Body of pancreas (tissue), 4 donors: Measurements from ENCODE around the gene MAD1L1.

Experiments used
- CTCF ChIP-seq, 7 experiments: fragments of 450-650 bp in 4 of 7; fragments of 200-600 bp in 3 of 7; sonication (generic) in 3 of 7; IDR thresholded peaks; one replicate each; pipeline ENCODE4 v1.5.1; 2016 to 2019; ENCODE audit warnings: antibody characterized with exemption in 7 of 7
- POLR2A ChIP-seq, 3 donors: fragments of 450-650 bp; IDR thresholded peaks; one replicate each; pipeline ENCODE4 v1.6.1; 2016; ENCODE audit warnings: antibody characterized with exemption in 3 of 3, mild to moderate bottlenecking in 2 of 3

- TF ChIP-seq POLR2A (IDR thresholded peaks at IDR 0.05): no peak
- TF ChIP-seq CTCF (IDR thresholded peaks at IDR 0.05): no peak
Measured at GRCh38 chr7:1981201-1981877, 251.4 kb downstream of the MAD1L1 start.
